ENCODE data around the gene PRR36. TPM values are rescaled to one million over a fixed set of nuclear protein-coding genes. Genes with fewer than 3 reads are reported as not detected.
"Not testable (repeated sequence)": the region's sequence is repeated elsewhere in the genome, so short reads cannot be mapped to it uniquely, and the experiment has no call there.

The PRR36 gene
- total RNA-seq, 1 experiment from 2014 or later = 11.7 TPM

DNA sequence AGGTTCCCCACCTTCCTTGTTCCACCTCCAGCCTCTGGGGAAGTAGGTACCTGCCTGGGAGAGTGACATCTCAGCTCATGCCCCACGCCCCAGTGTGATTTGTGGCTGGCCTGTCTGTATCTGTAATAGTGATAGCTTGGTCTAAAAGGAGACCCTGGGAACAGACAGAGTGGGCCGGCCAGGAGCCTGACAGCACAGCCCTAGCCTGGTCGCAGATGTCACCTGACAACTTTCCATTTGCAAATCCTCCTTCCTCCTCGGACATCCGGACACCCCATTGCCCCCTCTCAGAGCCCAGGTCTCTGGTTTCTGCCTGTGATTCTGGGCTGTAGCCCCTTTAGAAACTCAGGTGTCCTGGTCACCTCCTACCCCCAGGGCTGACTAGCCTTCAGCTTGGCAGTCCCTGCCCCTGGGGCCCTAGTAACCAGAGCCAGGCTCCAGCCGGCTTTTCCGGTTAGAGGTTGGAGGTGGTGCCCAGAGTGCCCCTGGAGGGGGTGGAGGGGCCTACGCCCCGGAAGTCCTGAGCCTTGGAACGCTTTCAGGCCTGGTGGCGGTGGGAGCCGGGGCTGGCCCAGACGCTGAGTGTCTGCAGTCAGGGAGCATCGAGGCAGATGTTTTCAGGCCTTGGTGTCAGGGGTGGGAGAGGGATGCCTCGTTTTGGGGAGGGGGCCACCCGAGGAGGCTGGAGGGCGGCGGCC, 20.6 kb upstream of the PRR36 start:
- BruUV-seq (replicated peaks) = no TSS peak
- no peaks in the 10 kb centered on the region for H3K36me3 Mint-ChIP-seq (ENCODE audit: insufficient read depth, unreplicated experiment)
- TF ChIP-seq, protein P1, sequence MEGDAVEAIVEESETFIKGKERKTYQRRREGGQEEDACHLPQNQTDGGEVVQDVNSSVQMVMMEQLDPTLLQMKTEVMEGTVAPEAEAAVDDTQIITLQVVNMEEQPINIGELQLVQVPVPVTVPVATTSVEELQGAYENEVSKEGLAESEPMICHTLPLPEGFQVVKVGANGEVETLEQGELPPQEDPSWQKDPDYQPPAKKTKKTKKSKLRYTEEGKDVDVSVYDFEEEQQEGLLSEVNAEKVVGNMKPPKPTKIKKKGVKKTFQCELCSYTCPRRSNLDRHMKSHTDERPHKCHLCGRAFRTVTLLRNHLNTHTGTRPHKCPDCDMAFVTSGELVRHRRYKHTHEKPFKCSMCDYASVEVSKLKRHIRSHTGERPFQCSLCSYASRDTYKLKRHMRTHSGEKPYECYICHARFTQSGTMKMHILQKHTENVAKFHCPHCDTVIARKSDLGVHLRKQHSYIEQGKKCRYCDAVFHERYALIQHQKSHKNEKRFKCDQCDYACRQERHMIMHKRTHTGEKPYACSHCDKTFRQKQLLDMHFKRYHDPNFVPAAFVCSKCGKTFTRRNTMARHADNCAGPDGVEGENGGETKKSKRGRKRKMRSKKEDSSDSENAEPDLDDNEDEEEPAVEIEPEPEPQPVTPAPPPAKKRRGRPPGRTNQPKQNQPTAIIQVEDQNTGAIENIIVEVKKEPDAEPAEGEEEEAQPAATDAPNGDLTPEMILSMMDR (IDR thresholded peaks at IDR 0.05; ENCODE audit: unreplicated experiment) = no peak
- DNase-seq = peak; percentile 71
- intact Hi-C loops (cut with micrococcal nuclease; ENCODE audit: unreplicated experiment) = no loop called here
- CTCF ChIA-PET = interaction anchor here (0.9 kb wide), 1 partner anchor 9 kb away, joined by 3 read pairs; the partner anchor contains the start of gene MAP2K7
- peak overlapping the region; percentile 21 for H3K4me3 Mint-ChIP-seq (ENCODE audit: low read depth, unreplicated experiment)
- no peaks in the 10 kb centered on the region for H3K27me3 Mint-ChIP-seq (ENCODE audit: unreplicated experiment)
- H3K27ac Mint-ChIP-seq (ENCODE audit: unreplicated experiment) = peak overlapping the region; percentile 54
- no peaks in the 10 kb centered on the region for H3K4me1 Mint-ChIP-seq (ENCODE audit: low read depth, unreplicated experiment)
- no peaks in the 10 kb centered on the region for H3K9me3 Mint-ChIP-seq (ENCODE audit: low read depth, unreplicated experiment)

DNA sequence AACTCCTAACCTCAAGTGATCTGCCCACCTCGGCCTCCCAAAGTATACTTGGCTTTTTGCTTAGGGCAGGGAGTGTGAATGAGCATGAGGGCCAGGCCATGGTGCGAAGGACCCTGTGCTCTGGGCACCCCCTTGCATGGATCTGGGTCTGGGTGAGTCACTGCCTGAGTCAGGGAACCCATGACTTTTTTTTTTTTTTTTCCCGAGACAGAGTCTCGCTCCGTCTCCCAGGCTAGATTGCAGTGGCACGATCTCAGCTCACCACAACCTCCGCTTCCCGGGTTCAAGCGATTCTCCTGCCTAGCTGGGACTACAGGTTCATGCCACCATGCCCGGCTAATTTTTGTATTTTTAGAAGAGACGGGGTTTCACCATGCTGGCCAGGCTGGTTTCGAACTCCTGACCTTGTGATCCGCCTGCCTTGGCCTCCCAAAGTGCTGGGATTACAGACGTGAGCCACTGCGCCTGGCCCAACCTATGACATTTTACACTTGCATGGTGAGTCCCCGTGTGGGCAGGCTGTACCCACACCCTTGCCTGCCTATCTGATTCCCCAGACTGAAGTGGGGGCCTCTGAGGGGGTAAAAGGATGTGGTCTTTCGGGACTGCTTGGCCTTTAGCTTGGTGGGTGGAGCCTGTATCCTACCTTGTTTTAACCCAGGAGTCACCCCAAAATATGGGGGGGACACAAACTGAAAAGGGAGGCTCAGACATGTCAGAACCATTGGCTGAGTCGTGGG, 19.3 kb upstream of the PRR36 start:
- H3K27ac Mint-ChIP-seq (ENCODE audit: unreplicated experiment); H3K4me1 Mint-ChIP-seq (ENCODE audit: low read depth, unreplicated experiment); H3K4me3 Mint-ChIP-seq (ENCODE audit: low read depth, unreplicated experiment); BruUV-seq (replicated peaks); DNase-seq; CTCF ChIA-PET; H3K27me3 Mint-ChIP-seq (ENCODE audit: unreplicated experiment); intact Hi-C loops (cut with micrococcal nuclease; ENCODE audit: unreplicated experiment); H3K36me3 Mint-ChIP-seq (ENCODE audit: insufficient read depth, unreplicated experiment); H3K9me3 Mint-ChIP-seq (ENCODE audit: low read depth, unreplicated experiment): not testable (repeated sequence)

DNA sequence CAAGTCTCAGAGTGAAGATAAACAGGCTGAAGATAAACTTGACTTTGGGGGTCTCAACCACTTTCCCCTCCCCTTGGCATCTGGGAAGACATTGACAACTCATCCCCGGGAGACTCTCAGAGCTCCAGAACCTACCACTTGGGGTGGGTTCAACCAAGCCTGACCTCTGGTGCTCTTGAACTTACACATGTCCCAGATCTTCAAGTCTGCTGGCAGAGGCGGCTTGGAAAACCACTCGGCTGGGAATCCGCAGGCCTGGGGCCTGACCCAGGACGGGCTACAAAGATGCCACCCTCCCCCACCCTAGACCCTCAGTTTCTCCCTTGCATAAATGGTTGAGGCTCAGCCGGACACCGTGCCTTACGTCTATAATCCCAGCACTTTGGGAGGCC, 14.6 kb upstream of the PRR36 start:
- BruUV-seq (replicated peaks) = TSS peak; percentile 72
- intact Hi-C loops (cut with micrococcal nuclease; ENCODE audit: unreplicated experiment) = no loop called here
- Mint-ChIP-seq H3K4me1 (ENCODE audit: low read depth, unreplicated experiment) (no peaks in the 10 kb centered on the region), H3K27ac (ENCODE audit: unreplicated experiment) (no peak overlapping the region), H3K27me3 (ENCODE audit: unreplicated experiment) (no peaks in the 10 kb centered on the region), H3K4me3 (ENCODE audit: low read depth, unreplicated experiment) (peak overlapping the region; percentile 58), H3K9me3 (ENCODE audit: low read depth, unreplicated experiment) (no peaks in the 10 kb centered on the region), H3K36me3 (ENCODE audit: insufficient read depth, unreplicated experiment) (no peaks in the 10 kb centered on the region)
- TF ChIP-seq, protein P1 (IDR thresholded peaks at IDR 0.05; ENCODE audit: unreplicated experiment) = no peak
- CTCF ChIA-PET = interaction anchor here (0.7 to 1.0 kb wide), 3 partner anchors 12 to 55 kb away, joined by 3 to 6 read pairs (median 3); partner anchors contain the start of genes SNAPC2 and TIMM44
- DNase-seq = no peak

DNA sequence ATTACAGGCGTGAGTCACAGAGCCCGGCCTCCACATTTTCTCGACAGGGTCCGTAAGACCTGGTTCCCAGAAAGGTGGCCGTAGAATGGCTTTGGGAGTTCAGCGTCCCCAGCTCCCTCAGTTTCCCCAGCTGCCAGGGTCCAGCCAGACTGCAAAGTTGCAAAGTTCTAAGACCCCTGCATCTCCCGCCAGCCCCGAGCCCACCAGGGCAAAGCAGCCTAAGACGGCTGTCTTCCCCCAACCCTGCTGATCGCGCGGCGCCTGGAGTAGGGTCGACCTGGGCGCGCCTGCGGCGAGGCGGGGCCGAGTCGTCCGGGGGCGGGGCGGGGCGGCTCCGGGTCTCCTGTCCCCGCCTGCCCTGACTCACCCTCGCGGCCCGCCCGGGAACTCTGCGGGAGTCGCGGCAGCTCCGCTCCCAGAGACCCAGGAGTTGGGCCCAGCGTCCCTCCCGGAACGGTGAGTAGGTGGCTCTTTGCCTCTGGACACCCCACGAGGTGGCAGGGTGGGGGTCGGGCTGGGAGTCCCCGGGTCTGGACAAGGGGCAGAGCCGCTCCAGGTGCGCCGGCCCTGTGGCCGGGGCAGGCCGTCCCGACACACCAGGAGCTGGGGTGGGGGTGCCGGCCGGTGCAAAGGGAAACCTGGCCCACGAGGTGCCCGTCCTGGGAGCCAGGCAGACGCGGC, 14.1 kb upstream of the PRR36 start, which contains the start of gene LRRC8E:
Gene LRRC8E (plus strand): TSS at position 366 of the 681 bp plus-strand sequence. CDS start 7,094 bp downstream, outside the sequence.
- Mint-ChIP-seq H3K36me3 (ENCODE audit: insufficient read depth, unreplicated experiment) (no peaks in the 10 kb centered on the region), H3K4me1 (ENCODE audit: low read depth, unreplicated experiment) (no peaks in the 10 kb centered on the region), H3K9me3 (ENCODE audit: low read depth, unreplicated experiment) (no peaks in the 10 kb centered on the region), H3K27me3 (ENCODE audit: unreplicated experiment) (no peaks in the 10 kb centered on the region), H3K27ac (ENCODE audit: unreplicated experiment) (no peak within 1 kb of the TSS), H3K4me3 (ENCODE audit: low read depth, unreplicated experiment) (peak within 1 kb of the TSS; percentile 58)
- peak; percentile 87 for DNase-seq
- no TSS peak for BruUV-seq (replicated peaks)
- intact Hi-C loops (cut with micrococcal nuclease; ENCODE audit: unreplicated experiment) = no loop called here
- CTCF ChIA-PET = interaction anchor here (0.7 to 1.0 kb wide), 2 partner anchors 12 to 32 kb away, joined by 3 to 6 read pairs; partner anchors contain the start of gene SNAPC2
- TF ChIP-seq, protein P1 (IDR thresholded peaks at IDR 0.05; ENCODE audit: unreplicated experiment) = no peak
